GM19351 (cell line): ENCODE data around the gene CA7.

Experiments used
- ATAC-seq: cut with Tn5 transposase; IDR thresholded peaks from one replicate; pipeline ENCODE4 v1.9.1; 2021; ENCODE audit warnings: mild to moderate bottlenecking, moderate library complexity; ENCODE audit not compliant: unreplicated experiment

The CA7 gene

GRCh38 chr16:66844342-66845079, at the start of gene CA7:
Gene CA7, plus strand, starts transcription at chr16:66844414. Its CDS starts 74 bp downstream, at chr16:66844488.
- ATAC-seq: no peak

GRCh38 chr16:66798161-66798560, 46.1 kb upstream of the CA7 start:
- no peak for ATAC-seq

- ATAC-seq: no peak
Measured at GRCh38 chr16:66800856-66801255, 43.4 kb upstream of the CA7 start.

- no peak for ATAC-seq
Measured at GRCh38 chr16:66801320-66802105, 42.7 kb upstream of the CA7 start, which contains the start of gene TERB1. Gene TERB1, minus strand, starts transcription at chr16:66801584. Its CDS starts 4,786 bp downstream, at chr16:66796798.

GRCh38 chr16:66802159-66802558, 42.1 kb upstream of the CA7 start:
- ATAC-seq: no peak

- ATAC-seq: no peak
Measured at GRCh38 chr16:66809765-66810164, 34.4 kb upstream of the CA7 start.

GRCh38 chr16:66810391-66810790, 33.8 kb upstream of the CA7 start:
- no peak for ATAC-seq

- ATAC-seq: no peak
Measured at GRCh38 chr16:66811043-66811442, 33.2 kb upstream of the CA7 start.

GRCh38 chr16:66814734-66815133, 29.5 kb upstream of the CA7 start:
- no peak for ATAC-seq

GRCh38 chr16:66824006-66824405, 20.2 kb upstream of the CA7 start:
- ATAC-seq: no peak

- peak; percentile 94 for ATAC-seq
Measured at GRCh38 chr16:66830422-66831404, 13.5 kb upstream of the CA7 start, which contains the start of gene NAE1. Gene NAE1, minus strand, starts transcription at chr16:66830976. Its CDS starts 77 bp downstream, at chr16:66830899.

GRCh38 chr16:66832190-66832589, 12.0 kb upstream of the CA7 start:
- ATAC-seq: no peak

- ATAC-seq: no peak
Measured at GRCh38 chr16:66832661-66833305, 11.4 kb upstream of the CA7 start.

- ATAC-seq: no peak
Measured at GRCh38 chr16:66834746-66835145, 9.5 kb upstream of the CA7 start.

GRCh38 chr16:66840883-66841282, 3.3 kb upstream of the CA7 start:
- no peak for ATAC-seq

GRCh38 chr16:66841366-66841765, 2.8 kb upstream of the CA7 start:
- ATAC-seq: no peak

- ATAC-seq: no peak
Measured at GRCh38 chr16:66842765-66843164, 1.4 kb upstream of the CA7 start.

GRCh38 chr16:66843191-66843590, 1.0 kb upstream of the CA7 start:
- ATAC-seq: no peak

GRCh38 chr16:66844009-66844341, 239 bp upstream of the CA7 start:
- ATAC-seq: no peak

GRCh38 chr16:66845080-66845410, 831 bp downstream of the CA7 start:
- no peak for ATAC-seq

- no peak for ATAC-seq
Measured at GRCh38 chr16:66845791-66846221, 1.6 kb downstream of the CA7 start.
